SU-DHL-6 (cell line): ENCODE measurements around the gene OBSCN.

Source experiments
- H2AFZ ChIP-seq: fragments of 200-600 bp; sonication (generic); 2 replicates; pipeline ENCODE4 v1.6.1; 2014; ENCODE audit warnings: low read depth, mild to moderate bottlenecking, moderate library complexity, mixed read lengths, antibody characterized with exemption, low read length; ENCODE audit not compliant: severe bottlenecking
- H3F3A ChIP-seq: fragments of 200-600 bp; shearing (Covaris generic); 2 replicates; pipeline ENCODE4 v1.6.0; 2016; ENCODE audit warnings: antibody characterized with exemption, mild to moderate bottlenecking; ENCODE audit not compliant: insufficient read depth
- H3K27ac ChIP-seq: fragments of 200-600 bp; sonication (generic); 2 replicates; pipeline ENCODE4 v1.5.1; 2016; ENCODE audit warnings: low read depth, mild to moderate bottlenecking, low read length, moderate library complexity, mixed read lengths
- H3K27me3 ChIP-seq: fragments of 200-600 bp; sonication (generic), shearing (Covaris generic); 2 replicates; pipeline ENCODE4 v1.6.0; 2014; ENCODE audit warnings: mild to moderate bottlenecking, low read length
- H3K36me3 ChIP-seq: fragments of 200-600 bp; sonication (generic); 2 replicates; pipeline ENCODE4 v1.6.1; 2014; ENCODE audit warnings: mild to moderate bottlenecking, low read length, mixed read lengths
- H3K4me2 ChIP-seq: fragments of 300-600, 200-600 bp; shearing (Covaris generic), sonication (generic); 2 replicates; pipeline ENCODE4 v1.6.0; 2014; ENCODE audit warnings: low read length, low read depth, mild to moderate bottlenecking; ENCODE audit not compliant: poor library complexity, severe bottlenecking
- H3K4me3 ChIP-seq: fragments of 200-600 bp; sonication (generic); 2 replicates; pipeline ENCODE4 v1.5.1; 2014; ENCODE audit warnings: antibody characterized with exemption, low read length, mild to moderate bottlenecking, mixed read lengths; ENCODE audit not compliant: insufficient read depth, poor library complexity, severe bottlenecking
- H3K79me2 ChIP-seq: fragments of 200-600 bp; sonication (generic); 2 replicates; pipeline ENCODE4 v1.6.1; 2014; ENCODE audit warnings: mild to moderate bottlenecking, low read length, moderate library complexity; ENCODE audit not compliant: insufficient read depth
- H3K9ac ChIP-seq: fragments of 200-600 bp; sonication (generic); 2 replicates; pipeline ENCODE4 v1.7.0; 2014; ENCODE audit warnings: mild to moderate bottlenecking, low read length
- H3K9me2 ChIP-seq: fragments of 200-600 bp; sonication (generic); replicated peaks from 2 replicates; pipeline ENCODE4 v1.6.1; 2014; ENCODE audit warnings: low read length; ENCODE audit not compliant: insufficient read depth
- H3K9me3 ChIP-seq: fragments of 200-600 bp; sonication (generic); 2 replicates; pipeline ENCODE4 v1.6.1; 2014; ENCODE audit warnings: low read length, mixed read lengths; ENCODE audit not compliant: insufficient read depth
- H4K20me1 ChIP-seq: fragments of 200-600 bp; sonication (generic); 2 replicates; pipeline ENCODE4 v1.6.1; 2014; ENCODE audit warnings: low read depth, mild to moderate bottlenecking, antibody characterized with exemption, low read length, moderate library complexity, mixed read lengths
- CTCF ChIP-seq: fragments of 200-600 bp; sonication (generic); IDR thresholded peaks from one replicate; pipeline ENCODE4 v1.5.1; 2017; ENCODE audit warnings: antibody characterized with exemption, mild to moderate bottlenecking, low read length, moderate library complexity; ENCODE audit not compliant: insufficient read depth, poor library complexity, severe bottlenecking
- EZH2phosphoT487 ChIP-seq: fragments of 200-600 bp; sonication (generic), shearing (Covaris generic); conservative IDR thresholded peaks from 2 replicates; pipeline ENCODE4 v1.6.1; 2018; ENCODE audit warnings: mild to moderate bottlenecking, antibody characterized with exemption, low read length, moderate library complexity, mixed read lengths

The OBSCN gene

GRCh38 chr1:228403231-228403631 is 195.4 kb downstream of the OBSCN start:
- H3F3A ChIP-seq, result no peaks in the 10 kb centered on the region
- H3K27me3 ChIP-seq, result no peaks in the 10 kb centered on the region
- H2AFZ ChIP-seq, result no peak overlapping the region
- H3K79me2 ChIP-seq, result peaks cover 61% of the 10 kb centered on the region
- no peak overlapping the region for H3K4me3 ChIP-seq
- H3K4me2 ChIP-seq, result no peak overlapping the region
- no peaks in the 10 kb centered on the region for H3K9me3 ChIP-seq
- H3K9me2 ChIP-seq, result no peaks in the 10 kb centered on the region
- no peak overlapping the region for H3K27ac ChIP-seq
- TF ChIP-seq EZH2phosphoT487 (no peak), CTCF (no peak)
- H3K36me3 ChIP-seq, result no peaks in the 10 kb centered on the region
- peaks cover 12% of the 10 kb centered on the region; the same call in 1 of the 2 replicates for H4K20me1 ChIP-seq
- H3K9ac ChIP-seq, result no peak overlapping the region

GRCh38 chr1:228404107-228404720 is 196.4 kb downstream of the OBSCN start:
- H4K20me1 ChIP-seq, result peaks cover 12% of the 10 kb centered on the region; the same call in 1 of the 2 replicates
- peaks cover 61% of the 10 kb centered on the region for H3K79me2 ChIP-seq
- peak overlapping the region; percentile 90 for H3K4me2 ChIP-seq
- no peaks in the 10 kb centered on the region for H3F3A ChIP-seq
- no peaks in the 10 kb centered on the region for H3K9me3 ChIP-seq
- peak overlapping the region; percentile 100 for H3K9ac ChIP-seq
- no peak overlapping the region for H2AFZ ChIP-seq
- TF ChIP-seq CTCF, result no peak
- TF ChIP-seq EZH2phosphoT487, result no peak
- no peaks in the 10 kb centered on the region for H3K36me3 ChIP-seq
- no peaks in the 10 kb centered on the region for H3K27me3 ChIP-seq
- no peak overlapping the region for H3K4me3 ChIP-seq
- H3K27ac ChIP-seq, result no peak overlapping the region
- H3K9me2 ChIP-seq, result no peaks in the 10 kb centered on the region

GRCh38 chr1:228405200-228405978 is 197.5 kb downstream of the OBSCN start:
- TF ChIP-seq EZH2phosphoT487, result no peak
- no peak for TF ChIP-seq CTCF
- Histone ChIP-seq H3F3A (no peaks in the 10 kb centered on the region), H3K9me3 (no peaks in the 10 kb centered on the region), H3K36me3 (no peaks in the 10 kb centered on the region), H4K20me1 (peaks cover 12% of the 10 kb centered on the region; the same call in 1 of the 2 replicates), H3K79me2 (peaks cover 61% of the 10 kb centered on the region), H2AFZ (no peak overlapping the region), H3K4me3 (peak overlapping the region; percentile 100), H3K27me3 (no peaks in the 10 kb centered on the region), H3K9me2 (no peaks in the 10 kb centered on the region), H3K27ac (0 out of 2 replicates have a peak overlapping the region, but pooled peaks have one; percentile 13), H3K9ac (peak overlapping the region; percentile 100), H3K4me2 (peak overlapping the region; percentile 90)
